NCI-H345 (cell line): ENCODE results near the gene SPECC1L.
A peak's percentile ranks its signal among the peaks of the same experiment; 100 is the strongest.
"Not testable (repeated sequence)": the region's sequence is repeated elsewhere in the genome, so short reads cannot be mapped to it uniquely, and the experiment has no call there.

Experiments used
- DNase-seq: peaks from one replicate; lab custom pipeline; 2025; lab: John Stamatoyannopoulos, UW

Gene SPECC1L

DNA sequence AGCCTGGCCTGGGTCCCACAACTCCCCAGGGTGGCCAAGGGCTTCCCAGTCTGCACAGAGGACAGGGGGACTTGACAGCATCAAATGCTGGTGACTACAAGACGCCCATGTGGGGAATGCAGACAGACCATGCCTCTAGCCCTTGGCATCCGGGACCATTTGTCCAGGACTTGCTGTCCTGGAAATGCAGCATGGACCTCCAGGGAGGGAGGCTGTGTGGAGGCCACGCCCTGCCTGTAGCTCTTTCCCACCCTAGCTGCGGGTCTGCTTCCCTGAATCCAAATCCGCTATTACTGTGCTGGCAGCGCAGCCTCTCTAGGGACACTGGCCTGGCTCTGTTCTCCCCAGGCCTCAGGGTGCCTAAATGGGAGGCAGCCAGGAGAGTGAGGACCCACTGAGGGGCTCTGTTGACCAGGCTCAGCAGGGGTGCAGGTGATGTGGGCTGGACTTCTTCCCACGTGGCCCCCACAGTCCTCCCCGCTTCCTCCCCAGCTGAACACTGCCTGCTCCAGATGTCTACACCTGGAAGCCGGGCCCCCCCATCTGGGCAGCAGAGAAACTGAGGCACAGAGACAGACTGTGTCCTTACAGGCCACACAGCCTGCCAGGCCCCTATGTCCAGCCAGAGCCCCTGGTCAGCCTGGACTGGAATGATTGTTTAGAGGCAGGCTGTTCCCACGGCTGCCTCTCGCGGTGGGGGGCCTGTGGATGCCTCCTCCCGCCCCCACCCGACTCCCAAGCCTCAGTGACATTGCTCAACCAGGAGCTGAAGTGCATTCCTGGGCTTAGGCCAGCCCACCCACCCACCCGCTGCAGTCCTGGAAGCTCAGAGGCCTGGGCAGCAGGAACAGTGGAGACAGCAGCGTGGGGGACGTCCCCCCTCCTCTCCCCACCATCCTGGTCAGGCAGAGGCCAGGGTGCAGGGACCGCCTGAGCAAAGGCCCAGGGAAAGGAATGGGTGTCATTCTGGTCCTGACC is 24.8 kb upstream of the SPECC1L start:
- DNase-seq: not testable (repeated sequence)

DNA sequence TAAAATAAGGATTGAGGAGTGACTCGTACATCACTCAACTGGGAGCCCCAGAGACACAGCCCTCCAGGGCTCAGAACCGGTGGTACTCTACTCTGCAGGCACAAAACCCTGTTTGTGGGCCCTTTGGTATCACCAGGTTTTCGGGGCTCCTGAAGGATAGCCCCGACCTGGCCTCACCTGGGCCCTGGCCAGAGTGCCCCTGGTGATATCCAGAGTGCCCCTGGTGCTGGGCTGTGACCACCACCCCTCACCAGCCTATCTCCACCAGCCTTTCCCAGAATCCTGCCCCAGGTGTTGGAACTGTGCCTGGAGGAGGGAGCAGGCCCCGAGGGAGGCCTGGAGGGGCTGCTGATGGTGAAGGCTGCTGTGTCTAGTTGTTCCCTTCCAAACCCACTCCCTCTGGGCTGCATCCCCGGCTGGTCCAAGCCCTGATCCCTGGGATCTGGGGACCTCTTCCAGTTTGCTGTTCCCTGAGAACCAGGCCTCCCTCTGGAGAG is 23.6 kb upstream of the SPECC1L start:
- no peak for DNase-seq

DNA sequence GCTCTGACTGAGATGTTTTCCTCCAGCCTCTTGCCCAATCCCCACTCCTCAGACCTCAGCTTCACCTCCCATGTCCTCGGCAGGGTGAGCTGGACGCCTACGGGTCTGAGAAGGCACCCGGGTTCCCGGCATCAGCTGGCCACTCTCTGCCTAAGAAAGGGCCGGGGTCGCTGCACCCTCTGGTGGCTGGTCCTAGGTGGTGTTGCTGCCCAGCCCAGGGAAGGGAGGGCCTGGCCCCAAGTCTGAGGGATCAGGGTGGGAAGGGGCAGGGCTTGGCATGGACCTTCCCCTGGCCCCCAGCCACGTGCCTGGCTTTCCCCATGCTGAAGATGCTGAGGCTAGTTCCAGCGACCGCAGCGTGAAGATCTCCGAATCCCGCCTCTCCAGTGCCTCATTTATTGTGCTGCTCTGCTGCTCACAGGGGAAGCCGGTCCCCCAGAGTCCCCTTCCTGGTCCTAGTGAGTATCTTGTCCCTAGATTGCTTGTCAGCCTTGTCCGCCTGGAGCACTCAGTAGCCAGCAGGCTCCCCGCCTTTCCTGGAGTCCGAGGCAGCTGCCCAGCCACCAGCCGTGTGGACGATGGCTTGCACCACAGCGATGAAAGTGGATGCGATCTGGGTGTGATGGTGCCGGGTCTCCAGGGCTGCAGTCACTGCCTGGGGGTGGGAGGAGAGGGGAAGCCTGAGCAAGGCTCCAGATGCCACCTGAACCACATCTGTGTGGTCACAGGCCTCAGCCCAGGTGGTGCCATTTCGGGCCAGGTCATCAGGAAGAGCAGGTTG is 22.9 kb upstream of the SPECC1L start:
- peak; percentile 40 for DNase-seq

DNA sequence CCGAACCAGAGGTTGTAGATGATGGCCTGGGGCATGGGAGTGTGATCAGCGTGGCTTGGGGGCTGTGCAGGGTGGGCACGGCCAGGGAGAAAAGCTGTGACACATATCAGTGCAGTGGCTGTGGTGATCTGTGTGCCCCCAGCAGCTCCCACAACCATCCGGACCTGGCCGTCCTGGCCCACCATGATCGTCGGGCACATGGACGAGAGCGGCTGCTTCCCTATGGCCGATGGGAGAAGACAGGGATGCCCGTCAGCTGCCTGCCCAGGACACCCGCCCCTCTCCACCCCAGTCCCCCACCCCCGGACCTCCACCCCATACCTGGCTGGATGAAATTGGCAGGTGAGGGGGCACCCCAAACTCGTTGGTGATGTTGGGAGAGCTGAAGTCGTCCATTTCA is 22.0 kb upstream of the SPECC1L start:
- DNase-seq: not testable (repeated sequence)

DNA sequence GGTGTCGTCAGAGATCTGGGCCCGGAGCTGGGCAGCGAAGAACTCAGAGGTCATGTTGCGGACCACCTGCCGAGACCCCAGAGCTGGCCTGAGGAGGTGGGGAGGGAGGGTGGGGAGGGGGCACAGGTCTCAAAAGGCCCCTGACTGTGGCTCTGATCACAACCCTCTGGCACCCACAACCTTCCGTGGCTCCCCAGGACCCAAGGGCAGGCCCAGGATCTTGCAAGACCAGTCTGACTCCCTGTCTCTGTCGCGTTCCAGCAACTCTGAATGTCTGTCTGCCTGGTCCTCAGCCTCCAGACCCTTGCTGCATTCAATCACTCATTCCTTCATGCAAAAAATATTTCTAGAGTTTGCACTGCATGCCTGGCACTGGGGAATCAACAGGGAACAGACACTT is 21.2 kb upstream of the SPECC1L start:
- not testable (repeated sequence) for DNase-seq

DNA sequence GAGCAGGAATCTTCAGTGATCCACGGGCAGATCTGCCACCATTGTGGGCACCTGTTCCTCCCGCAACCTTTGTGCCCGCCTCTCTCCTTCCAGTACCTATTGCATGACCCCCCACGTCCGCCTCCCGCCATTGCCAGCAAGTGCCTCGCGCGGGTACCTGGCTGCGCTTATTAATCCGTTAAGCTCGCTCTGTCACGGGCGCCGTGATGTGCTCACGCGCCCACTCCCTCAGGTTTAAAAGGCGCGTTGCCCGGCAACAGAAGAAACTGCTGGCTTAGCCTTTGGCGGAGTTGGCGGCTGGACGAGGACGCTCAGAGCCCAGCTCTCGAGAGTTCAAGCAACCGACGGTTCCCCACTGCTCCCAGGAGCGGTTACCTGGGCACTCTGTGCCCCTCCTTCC is 19.3 kb upstream of the SPECC1L start:
- not testable (repeated sequence) for DNase-seq

DNA sequence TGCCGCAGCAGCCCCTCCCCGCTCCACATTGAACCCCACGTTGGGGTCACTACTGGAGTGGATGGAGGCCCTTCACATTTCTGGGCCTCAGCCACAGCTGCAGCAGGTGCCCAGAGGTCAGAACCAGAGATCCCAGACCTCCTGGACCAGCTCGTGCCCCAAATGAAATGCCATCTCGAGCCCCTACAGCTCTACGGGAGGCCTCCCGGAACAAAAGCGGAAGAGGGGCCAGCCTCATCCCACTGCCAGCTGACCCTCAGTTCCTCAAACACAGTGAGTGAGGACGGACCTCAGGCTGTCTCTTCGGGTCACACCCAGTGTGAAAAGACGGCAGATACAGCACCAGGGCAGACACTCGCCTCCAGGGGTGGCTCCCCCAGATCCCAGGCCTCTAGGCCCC is 17.5 kb upstream of the SPECC1L start:
- not testable (repeated sequence) for DNase-seq

DNA sequence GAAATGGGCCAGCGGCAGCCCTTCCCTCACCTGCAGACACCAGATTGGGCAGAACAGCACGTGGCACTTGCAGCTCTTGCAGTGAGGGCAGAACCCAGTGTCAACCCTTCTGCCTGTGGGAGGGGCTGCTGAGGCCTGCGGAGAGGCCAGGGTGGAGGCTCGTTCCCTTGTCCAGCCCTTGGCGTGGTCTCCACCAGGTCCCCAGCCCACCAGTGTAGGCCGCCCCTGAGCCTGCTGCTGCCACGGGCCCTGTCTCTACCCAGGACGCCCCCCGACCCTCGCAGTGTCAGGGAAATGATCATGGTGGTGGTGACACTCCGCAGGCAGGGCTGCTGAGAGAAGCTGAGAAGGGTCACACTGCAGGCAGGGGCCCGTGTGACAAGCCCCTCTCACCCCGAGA is 14.5 kb upstream of the SPECC1L start:
- DNase-seq: not testable (repeated sequence)

DNA sequence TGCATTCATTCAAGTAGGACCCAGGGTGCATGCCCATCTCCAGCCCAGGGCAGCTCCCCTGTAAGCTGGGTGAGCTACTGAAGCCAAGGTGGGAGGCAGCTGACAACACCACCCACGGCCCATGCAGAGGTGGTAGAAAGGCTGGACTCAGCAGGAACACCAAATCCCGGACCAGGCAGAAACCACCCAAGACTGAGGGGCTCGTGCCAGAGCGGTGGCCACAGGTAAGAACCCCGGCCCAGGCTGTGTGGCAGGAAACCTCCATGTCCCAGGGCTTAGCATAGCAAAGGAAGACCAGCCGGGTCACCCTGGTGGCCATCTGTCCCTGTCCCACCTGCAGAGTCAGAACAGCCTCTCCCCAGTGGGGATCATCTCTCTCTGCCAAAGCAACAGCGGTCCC is 13.9 kb upstream of the SPECC1L start:
- not testable (repeated sequence) for DNase-seq

DNA sequence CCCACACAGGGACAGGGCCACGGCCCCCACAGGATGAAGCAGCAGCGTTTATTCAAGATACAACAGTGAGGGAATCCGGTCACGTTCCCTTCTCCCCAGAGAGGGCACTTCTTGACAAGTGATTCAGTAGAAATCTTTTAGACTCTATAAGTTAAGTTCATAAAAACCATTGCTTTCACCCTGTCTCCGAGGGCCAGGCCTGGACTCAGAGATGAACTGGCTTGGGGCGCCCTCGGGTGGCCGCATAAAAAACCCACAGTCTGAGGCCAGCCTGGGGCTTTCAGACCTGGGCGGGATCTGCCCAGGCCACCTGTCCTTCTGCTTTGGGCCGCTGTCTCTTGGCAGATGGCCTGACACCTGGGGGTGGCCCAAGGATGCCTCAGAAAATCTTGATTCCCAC is 11.2 kb upstream of the SPECC1L start:
- peak; percentile 30 for DNase-seq

DNA sequence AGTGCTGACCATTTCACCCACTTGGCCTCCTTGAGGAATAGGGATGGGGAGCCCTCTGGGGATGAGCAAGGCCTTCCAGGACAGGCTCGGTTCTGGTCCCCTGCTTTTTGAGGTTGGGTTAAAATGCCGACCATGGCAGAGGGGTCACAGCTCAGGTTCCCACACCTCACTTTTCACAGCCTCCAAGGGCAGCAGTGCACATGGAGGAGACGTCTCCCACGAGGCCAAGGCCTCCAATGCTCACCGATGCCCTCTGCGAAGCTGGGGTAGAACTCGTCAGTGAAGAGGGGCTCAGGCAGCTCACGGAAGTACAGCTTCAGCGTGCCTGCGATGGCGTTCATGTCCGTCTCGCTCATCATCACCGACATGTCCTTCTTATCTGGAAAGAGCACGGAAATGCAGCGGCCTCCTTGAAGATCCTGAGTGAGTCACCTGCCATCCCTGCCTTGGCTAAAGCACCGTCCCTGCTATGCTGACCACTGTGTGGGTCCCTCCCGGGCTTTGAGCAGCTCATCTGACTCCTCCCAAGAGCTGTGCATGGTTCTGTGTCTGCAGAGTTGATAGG is 8.4 kb upstream of the SPECC1L start:
- not testable (repeated sequence) for DNase-seq

DNA sequence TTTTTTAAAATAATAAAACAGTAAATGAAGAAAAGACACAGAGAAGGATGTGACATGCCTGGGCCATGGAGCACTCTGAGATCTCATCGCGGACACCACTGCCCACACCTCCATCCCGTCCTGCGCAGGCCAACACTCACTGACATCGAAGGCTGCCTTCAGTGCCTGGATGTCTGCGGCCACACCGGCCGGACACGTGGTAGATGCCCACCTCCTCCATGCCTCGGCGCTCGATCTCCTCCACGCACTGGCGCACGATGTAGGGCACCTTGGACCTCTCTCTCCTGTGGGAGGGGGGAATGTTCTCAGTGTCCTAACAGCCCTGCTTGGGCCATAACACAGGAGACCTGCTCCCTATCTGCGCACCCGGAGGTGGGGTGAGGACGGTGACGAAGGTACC is 7.2 kb upstream of the SPECC1L start:
- not testable (repeated sequence) for DNase-seq

DNA sequence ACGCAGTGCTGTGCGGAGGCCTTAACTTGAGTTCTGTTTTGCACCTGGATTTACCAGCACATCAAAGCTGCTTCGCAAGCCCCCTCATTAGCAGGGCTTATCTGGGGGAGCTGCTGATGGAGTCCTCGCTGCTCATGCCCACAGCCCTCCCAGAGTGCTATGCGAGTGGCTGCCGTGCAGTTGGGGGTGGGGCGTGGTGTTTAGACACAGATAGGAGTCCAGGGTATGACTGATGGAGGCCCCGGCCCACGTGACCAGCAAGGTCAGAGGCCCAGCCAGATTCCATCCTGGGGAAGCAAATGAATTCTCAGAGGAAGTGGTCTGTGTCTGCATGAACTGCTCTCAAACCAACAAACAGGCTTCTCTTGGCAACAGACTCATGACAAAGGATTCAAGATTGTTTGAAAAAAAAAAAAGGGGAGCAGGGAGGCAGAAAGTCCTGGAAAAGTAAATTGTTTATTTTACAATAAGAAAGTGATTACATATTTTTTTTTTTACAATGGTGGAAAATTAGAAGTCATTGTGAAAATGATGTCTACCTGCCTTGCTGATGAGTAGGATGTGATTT is 6.2 kb upstream of the SPECC1L start:
- DNase-seq: not testable (repeated sequence)

DNA sequence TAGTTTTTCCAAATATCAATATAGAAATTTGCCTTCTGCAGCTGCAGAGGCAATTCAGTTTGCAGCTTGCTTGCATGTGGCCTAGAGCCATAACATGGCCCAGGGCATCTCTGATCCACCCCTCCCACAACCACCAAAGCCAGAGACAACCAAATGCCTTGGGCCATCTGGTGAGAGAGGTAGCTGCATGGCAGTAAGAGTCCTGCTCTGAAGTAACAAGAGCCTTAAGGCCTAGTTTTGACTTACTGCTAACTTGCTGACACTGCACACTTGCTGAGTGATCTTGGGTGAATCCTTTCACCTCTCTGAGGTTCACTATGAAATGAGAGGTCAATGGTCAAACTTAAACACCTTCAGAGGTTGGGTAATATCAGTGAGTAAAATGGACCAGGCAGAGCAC is 4.9 kb upstream of the SPECC1L start:
- no peak for DNase-seq

DNA sequence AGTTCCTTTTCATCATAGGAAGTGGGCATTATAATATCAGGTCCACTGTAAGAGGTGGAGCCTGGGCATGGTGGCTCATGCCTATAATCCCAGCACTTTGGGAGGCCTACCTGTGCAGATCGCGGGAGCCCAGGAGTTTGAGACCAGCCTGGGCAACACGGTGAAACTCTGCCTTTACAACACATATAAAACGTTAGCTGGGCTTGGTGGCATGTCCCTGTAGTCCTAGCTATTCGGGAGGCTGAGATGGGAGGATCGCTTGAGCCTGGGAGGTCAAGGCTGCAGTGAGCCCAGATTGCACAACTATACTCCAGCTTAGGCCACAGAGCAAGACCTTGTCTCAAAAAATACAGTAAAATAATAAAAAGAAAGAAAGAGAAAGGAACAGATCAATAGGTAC is 4.1 kb upstream of the SPECC1L start:
- not testable (repeated sequence) for DNase-seq

DNA sequence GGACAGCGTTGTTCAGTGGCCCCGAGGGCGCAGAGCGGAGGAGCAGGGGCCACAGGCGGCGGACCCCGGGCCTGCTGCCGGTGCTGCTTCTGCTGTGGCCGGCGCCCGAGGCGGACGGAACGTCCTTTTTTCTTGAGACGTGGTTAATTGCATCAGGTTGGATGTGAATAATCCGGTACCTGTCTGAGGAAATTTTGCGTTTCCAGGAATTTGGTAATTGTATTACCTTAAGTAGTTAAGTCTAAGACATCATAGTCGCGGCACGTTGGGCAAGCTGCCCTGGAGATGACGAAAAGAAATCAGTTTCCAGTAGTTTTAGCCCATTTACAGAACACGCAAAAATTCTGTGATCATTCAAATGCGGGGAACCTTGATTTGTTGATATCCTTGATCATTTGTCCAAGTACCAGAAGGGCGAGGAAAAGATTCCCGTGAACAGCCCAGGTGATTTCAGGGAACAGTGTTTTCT is 789 bp downstream of the SPECC1L start:
- no peak for DNase-seq

DNA sequence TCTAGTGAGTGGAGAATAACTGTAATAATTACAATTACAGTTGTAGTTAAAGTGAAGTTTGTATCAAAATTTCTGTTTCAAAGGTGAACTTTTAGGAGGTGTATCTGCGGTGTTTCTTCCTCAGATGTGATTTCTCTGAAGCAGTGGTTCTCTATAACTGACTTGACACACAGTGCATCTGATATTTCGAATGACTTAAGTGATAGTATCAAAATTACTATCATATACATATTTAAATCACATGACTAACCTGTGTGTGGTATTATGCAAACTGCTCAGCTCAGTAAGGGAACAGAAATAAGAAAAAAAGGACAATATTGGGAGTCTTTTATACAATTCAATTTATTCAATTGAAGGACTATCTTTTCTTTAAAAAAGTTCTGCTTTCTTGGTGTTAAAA is 2.4 kb downstream of the SPECC1L start:
- not testable (repeated sequence) for DNase-seq

DNA sequence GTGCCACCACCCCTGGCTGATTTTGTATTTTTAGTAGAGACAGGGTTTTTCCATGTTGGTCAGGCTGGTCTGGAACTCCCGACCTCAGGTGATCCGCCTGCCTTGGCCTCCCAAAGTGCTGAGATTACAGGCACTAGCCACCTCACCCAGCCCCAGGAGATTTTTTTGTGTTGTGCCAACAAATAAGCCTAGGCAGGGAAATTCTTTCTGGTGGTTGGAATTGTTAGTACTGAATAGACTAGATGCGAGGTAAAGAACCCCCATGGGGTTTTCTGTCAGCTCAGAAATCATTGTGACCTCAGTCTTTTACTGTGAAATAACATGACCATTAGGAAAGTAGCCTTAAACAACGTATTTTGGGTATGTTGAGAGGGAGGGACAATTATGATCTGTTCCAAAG is 3.3 kb downstream of the SPECC1L start:
- DNase-seq: not testable (repeated sequence)

DNA sequence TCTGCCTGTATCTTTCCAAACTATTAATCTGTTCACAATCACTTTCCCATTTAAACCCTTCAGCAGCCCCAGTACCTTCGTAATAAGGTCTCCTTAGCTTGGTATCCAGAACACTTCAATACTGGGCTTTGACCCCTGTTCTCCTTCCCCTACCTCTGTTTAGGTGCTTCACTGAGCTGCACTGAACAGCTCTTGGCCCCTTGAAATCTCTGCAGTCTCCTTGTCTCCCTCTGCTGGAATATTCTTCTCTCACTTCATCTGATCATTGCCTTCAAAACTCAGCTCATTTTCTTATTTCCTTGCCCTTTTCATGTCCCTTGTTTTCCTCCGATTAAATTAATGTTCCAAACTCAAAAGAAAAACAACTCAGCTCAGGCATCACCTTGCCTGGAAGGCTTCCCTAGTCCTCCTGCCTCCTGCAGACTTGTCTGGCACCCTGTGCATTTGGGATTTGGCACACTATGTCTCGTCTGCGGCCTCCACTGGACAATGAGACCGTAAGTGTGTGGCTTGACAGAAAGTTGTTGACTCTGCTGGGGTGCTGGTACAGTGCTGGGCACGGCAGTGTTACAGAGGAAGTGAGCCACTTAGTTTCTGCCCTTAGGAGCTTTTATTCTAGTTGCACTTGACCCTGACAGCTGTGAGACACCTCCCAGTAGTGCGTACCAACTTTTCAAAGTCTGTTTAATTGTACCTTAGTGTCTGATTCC is 4.2 kb downstream of the SPECC1L start:
- not testable (repeated sequence) for DNase-seq

DNA sequence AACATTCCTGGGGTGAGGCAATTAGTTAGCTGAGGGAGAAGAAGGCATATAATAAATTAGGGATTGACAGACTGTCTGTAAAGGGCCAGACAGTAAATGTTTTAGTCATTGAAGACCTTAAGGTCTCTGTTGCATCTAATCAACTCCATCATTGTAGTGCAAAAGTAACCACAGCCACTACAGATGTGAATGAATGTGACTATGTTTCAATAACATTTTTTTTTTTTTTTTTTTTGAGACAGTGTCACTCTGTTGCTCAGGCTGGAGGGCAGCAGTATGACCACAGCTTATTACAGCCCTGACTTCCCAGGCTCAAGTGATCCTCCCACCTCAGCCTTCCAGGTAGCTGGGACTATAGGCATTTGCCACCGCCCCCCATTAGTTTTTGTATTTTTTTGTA is 9.7 kb downstream of the SPECC1L start:
- DNase-seq: not testable (repeated sequence)

DNA sequence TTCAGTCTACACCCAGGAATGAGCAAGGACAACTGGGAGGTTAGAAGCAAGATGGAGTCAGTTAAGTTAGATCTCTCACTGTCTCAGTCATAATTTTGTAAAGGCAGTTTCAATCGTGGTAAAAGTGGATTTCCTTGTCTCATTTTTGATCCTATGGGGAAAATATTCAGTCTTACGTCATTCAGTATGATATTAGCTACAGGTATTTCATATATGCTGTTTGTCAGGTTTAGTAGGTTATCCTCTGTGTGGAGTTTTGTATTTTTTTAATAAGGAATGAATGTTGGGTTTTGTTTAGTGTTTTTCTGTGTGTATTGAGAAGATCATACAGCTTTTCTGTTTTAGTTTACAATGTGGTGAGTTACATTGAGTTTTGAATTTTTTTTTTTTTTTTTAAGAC is 11.8 kb downstream of the SPECC1L start:
- no peak for DNase-seq
